Chondrocyte (in vitro differentiated cells): ENCODE data around the gene PTRHD1. TPM values are rescaled to one million over a fixed set of nuclear protein-coding genes. Genes with fewer than 3 reads are reported as not detected.

Experiments
- DNase-seq: peaks from one replicate; pipeline ENCODE4 v3.0.0; 2021; ENCODE audit warnings: mixed read lengths, low spot score
- H3K27ac Mint-ChIP-seq: one replicate; pipeline ENCODE4 v1.8.0; 2021; ENCODE audit warnings: mild to moderate bottlenecking, moderate library complexity, mixed read lengths; ENCODE audit not compliant: unreplicated experiment
- H3K27me3 Mint-ChIP-seq: 2 replicates; pipeline ENCODE4 v1.8.0; 2021; ENCODE audit warnings: low read depth, mixed read lengths
- H3K36me3 Mint-ChIP-seq: 2 replicates; pipeline ENCODE4 v1.8.0; 2021; ENCODE audit warnings: low read depth, mixed read lengths
- H3K4me1 Mint-ChIP-seq: 2 replicates; pipeline ENCODE4 v1.8.0; 2021; ENCODE audit warnings: low read depth, mild to moderate bottlenecking, mixed read lengths
- H3K4me3 Mint-ChIP-seq: one replicate; pipeline ENCODE4 v1.8.0; 2021; ENCODE audit warnings: mild to moderate bottlenecking, moderate library complexity, mixed read lengths; ENCODE audit not compliant: unreplicated experiment
- H3K9me3 Mint-ChIP-seq: 2 replicates; pipeline ENCODE4 v1.8.0; 2021; ENCODE audit warnings: low read depth, mixed read lengths
- CTCF ChIP-seq: fragments of 200-600 bp; sonication (generic); IDR thresholded peaks from 2 replicates; pipeline ENCODE4 v1.5.0; 2021; ENCODE audit warnings: antibody characterized with exemption, mild to moderate bottlenecking, moderate library complexity
- total RNA-seq: library from RNA; stranded (reverse); gene quantifications from 3 replicates; pipeline ENCODE4 v1.2.1, GENCODE V29; 2021

PTRHD1 gene
- total RNA-seq, 1 donor from 2014 or later = 32.0 TPM

GRCh38 chr2:24749069-24749691, 44.0 kb downstream of the PTRHD1 start:
- Mint-ChIP-seq H3K4me1 (no peaks in the 10 kb centered on the region), H3K9me3 (no peaks in the 10 kb centered on the region), H3K4me3 (no peak overlapping the region), H3K27me3 (no peaks in the 10 kb centered on the region), H3K27ac (no peak overlapping the region), H3K36me3 (peaks cover 7% of the 10 kb centered on the region)
- no peak for DNase-seq
- TF ChIP-seq CTCF = no peak

- peaks cover 9% of the 10 kb centered on the region for H3K36me3 Mint-ChIP-seq
- no peak for DNase-seq
- H3K4me1 Mint-ChIP-seq = no peaks in the 10 kb centered on the region
- no peak overlapping the region for H3K27ac Mint-ChIP-seq
- H3K9me3 Mint-ChIP-seq = no peaks in the 10 kb centered on the region
- no peak overlapping the region for H3K4me3 Mint-ChIP-seq
- no peaks in the 10 kb centered on the region for H3K27me3 Mint-ChIP-seq
- TF ChIP-seq CTCF = no peak
Measured at GRCh38 chr2:24747299-24747698, 45.9 kb downstream of the PTRHD1 start.

- Mint-ChIP-seq H3K27ac (no peak overlapping the region), H3K9me3 (no peaks in the 10 kb centered on the region), H3K4me3 (no peak overlapping the region), H3K27me3 (no peaks in the 10 kb centered on the region), H3K4me1 (no peaks in the 10 kb centered on the region), H3K36me3 (peaks cover 11% of the 10 kb centered on the region)
- no peak for TF ChIP-seq CTCF
- DNase-seq = no peak
Measured at GRCh38 chr2:24745825-24746224, 47.4 kb downstream of the PTRHD1 start.

GRCh38 chr2:24744356-24744755, 48.8 kb downstream of the PTRHD1 start:
- Mint-ChIP-seq H3K9me3 (no peaks in the 10 kb centered on the region), H3K27ac (no peak overlapping the region), H3K4me3 (no peak overlapping the region), H3K4me1 (no peaks in the 10 kb centered on the region), H3K27me3 (no peaks in the 10 kb centered on the region), H3K36me3 (peaks cover 9% of the 10 kb centered on the region)
- no peak for DNase-seq
- no peak for TF ChIP-seq CTCF

- TF ChIP-seq CTCF = no peak
- Mint-ChIP-seq H3K27me3 (no peaks in the 10 kb centered on the region), H3K9me3 (no peaks in the 10 kb centered on the region), H3K36me3 (peaks cover 9% of the 10 kb centered on the region), H3K4me3 (no peak overlapping the region), H3K4me1 (no peaks in the 10 kb centered on the region), H3K27ac (no peak overlapping the region)
- DNase-seq = no peak
Measured at GRCh38 chr2:24743924-24744323, 49.3 kb downstream of the PTRHD1 start.
